ENCODE data around the gene NT5C1A.

DNA sequence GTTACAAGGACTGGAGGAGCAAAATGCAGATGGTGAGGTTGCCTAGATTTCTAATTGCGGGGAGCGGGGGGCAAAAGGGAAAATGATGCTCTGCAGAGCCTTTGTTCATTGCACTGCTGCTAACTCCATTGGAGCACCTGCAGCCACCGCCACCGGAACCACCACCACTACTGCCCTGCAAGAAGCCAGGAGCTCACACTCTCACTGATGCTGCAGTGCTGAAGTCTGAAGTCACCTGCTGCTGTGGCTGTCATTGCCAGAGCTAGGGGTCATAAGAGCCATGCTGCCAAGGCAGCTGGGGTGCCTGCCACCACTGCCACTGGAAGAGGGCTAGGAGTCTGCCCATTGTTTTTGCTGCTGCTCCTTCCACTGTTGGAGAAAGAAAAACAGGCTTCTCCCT is 26.7 kb upstream of the NT5C1A start:
- TF ChIP-seq ZNF274 (IDR thresholded peaks at IDR 0.05; ENCODE audit: low read depth, low read length) (no peak), YY1 (IDR thresholded peaks at IDR 0.05; ENCODE audit: insufficient read depth, insufficient read length) (no peak)

All from NT2/D1 (cell line).